ENCODE results near the gene BCAS1.

BCAS1 gene

GRCh38 chr20:53959911-53960578, 110.3 kb downstream of the BCAS1 start:
- TF ChIP-seq GATA3 (IDR thresholded peaks at IDR 0.05; ENCODE audit: low read depth, low read length) (no peak), GATA2 (IDR thresholded peaks at IDR 0.05; ENCODE audit: low read depth, low read length) (no peak)

- no peak for TF ChIP-seq GATA3 (IDR thresholded peaks at IDR 0.05; ENCODE audit: low read depth, low read length)
- TF ChIP-seq GATA2 (IDR thresholded peaks at IDR 0.05; ENCODE audit: low read depth, low read length): no peak
Observed at GRCh38 chr20:53958260-53958659, 112.1 kb downstream of the BCAS1 start.

GRCh38 chr20:53957451-53958172, 112.8 kb downstream of the BCAS1 start:
- TF ChIP-seq GATA2 (IDR thresholded peaks at IDR 0.05; ENCODE audit: low read depth, low read length): no peak
- no peak for TF ChIP-seq GATA3 (IDR thresholded peaks at IDR 0.05; ENCODE audit: low read depth, low read length)

- TF ChIP-seq GATA2 (IDR thresholded peaks at IDR 0.05; ENCODE audit: low read depth, low read length) (no peak), GATA3 (IDR thresholded peaks at IDR 0.05; ENCODE audit: low read depth, low read length) (no peak)
Observed at GRCh38 chr20:53956013-53956715, 114.2 kb downstream of the BCAS1 start.

- TF ChIP-seq GATA2 (IDR thresholded peaks at IDR 0.05; ENCODE audit: low read depth, low read length) (no peak), GATA3 (IDR thresholded peaks at IDR 0.05; ENCODE audit: low read depth, low read length) (no peak)
Observed at GRCh38 chr20:53954723-53955658, 115.4 kb downstream of the BCAS1 start.

GRCh38 chr20:53952528-53953096, 117.8 kb downstream of the BCAS1 start:
- TF ChIP-seq GATA3 (IDR thresholded peaks at IDR 0.05; ENCODE audit: low read depth, low read length): no peak
- no peak for TF ChIP-seq GATA2 (IDR thresholded peaks at IDR 0.05; ENCODE audit: low read depth, low read length)

GRCh38 chr20:53950578-53950977, 119.8 kb downstream of the BCAS1 start:
- TF ChIP-seq GATA2 (IDR thresholded peaks at IDR 0.05; ENCODE audit: low read depth, low read length) (no peak), GATA3 (IDR thresholded peaks at IDR 0.05; ENCODE audit: low read depth, low read length) (no peak)

GRCh38 chr20:53950031-53950430, 120.4 kb downstream of the BCAS1 start:
- TF ChIP-seq GATA3 (IDR thresholded peaks at IDR 0.05; ENCODE audit: low read depth, low read length) (no peak), GATA2 (IDR thresholded peaks at IDR 0.05; ENCODE audit: low read depth, low read length) (no peak)

GRCh38 chr20:53949319-53949839, 121.0 kb downstream of the BCAS1 start:
- no peak for TF ChIP-seq GATA3 (IDR thresholded peaks at IDR 0.05; ENCODE audit: low read depth, low read length)
- TF ChIP-seq GATA2 (IDR thresholded peaks at IDR 0.05; ENCODE audit: low read depth, low read length): no peak

- no peak for TF ChIP-seq GATA3 (IDR thresholded peaks at IDR 0.05; ENCODE audit: low read depth, low read length)
- no peak for TF ChIP-seq GATA2 (IDR thresholded peaks at IDR 0.05; ENCODE audit: low read depth, low read length)
Observed at GRCh38 chr20:53948383-53949318, 121.7 kb downstream of the BCAS1 start.

- TF ChIP-seq GATA3 (IDR thresholded peaks at IDR 0.05; ENCODE audit: low read depth, low read length) (no peak), GATA2 (IDR thresholded peaks at IDR 0.05; ENCODE audit: low read depth, low read length) (no peak)
Observed at GRCh38 chr20:53947501-53948195, 122.7 kb downstream of the BCAS1 start.

GRCh38 chr20:53946106-53946505, 124.3 kb downstream of the BCAS1 start:
- TF ChIP-seq GATA3 (IDR thresholded peaks at IDR 0.05; ENCODE audit: low read depth, low read length) (no peak), GATA2 (IDR thresholded peaks at IDR 0.05; ENCODE audit: low read depth, low read length) (no peak)

Measured in SH-SY5Y (cell line).